ENCODE data around the gene ISG20L2.
"Not testable (repeated sequence)": the region's sequence is repeated elsewhere in the genome, so short reads cannot be mapped to it uniquely, and the experiment has no call there.

Gene ISG20L2

DNA sequence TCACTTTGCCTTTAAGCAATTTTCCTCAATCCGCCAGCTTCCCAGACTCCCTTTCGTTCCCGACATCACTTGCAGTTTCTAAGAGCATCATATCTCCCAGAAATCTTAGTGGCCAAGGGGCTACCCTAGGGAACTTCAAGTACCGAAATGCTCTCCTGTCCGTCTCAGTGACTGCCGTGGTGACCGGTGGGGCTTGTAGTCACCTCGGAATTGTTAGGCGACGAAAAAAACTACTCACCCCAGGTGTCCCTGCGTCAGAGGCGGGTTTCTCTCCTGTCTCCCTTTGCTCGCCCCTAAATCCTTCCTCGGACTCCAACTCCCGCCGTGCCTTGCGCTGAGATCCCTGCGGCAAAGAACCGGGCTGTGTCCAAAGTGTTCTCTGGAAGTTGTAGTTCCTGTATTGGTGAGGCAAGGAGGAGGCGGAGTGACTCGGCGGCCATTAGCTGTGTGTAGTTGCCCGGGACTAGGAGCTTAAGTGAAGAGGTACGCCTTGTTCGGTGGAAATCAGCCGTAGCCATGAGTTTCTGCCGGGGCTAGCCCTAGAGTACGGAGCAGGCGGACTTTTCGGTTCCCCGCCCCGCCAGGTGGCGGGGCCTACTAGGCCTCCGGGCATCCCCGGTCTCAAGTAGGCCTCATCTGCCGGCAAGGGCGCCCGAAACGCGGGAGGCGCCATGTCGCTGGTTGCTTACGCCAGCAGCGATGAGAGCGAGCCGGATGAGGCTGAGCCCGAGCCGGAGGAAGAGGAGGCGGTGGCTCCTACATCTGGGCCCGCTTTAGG lies 38.7 kb upstream of the ISG20L2 start, which contains the start of gene PRCC:
TSS of gene PRCC (plus strand) at position 435 of the 778 bp plus-strand sequence. CDS start at position 672, 237 bp downstream.
- H3K4me1 ChIP-seq (ENCODE audit: control insufficient read depth, insufficient read depth, low read length, poor library complexity, severe bottlenecking): peaks cover 28% of the 10 kb centered on the region
- H3K4me3 ChIP-seq (ENCODE audit: insufficient read depth, low read depth, low read length, poor library complexity, severe bottlenecking): peak within 1 kb of the TSS; percentile 93
- peaks cover 9% of the 10 kb centered on the region for H3K36me3 ChIP-seq (ENCODE audit: control insufficient read depth, insufficient read depth, low read length)
- H3K27ac ChIP-seq (ENCODE audit: insufficient read depth, low read length, poor library complexity, severe bottlenecking): peak within 1 kb of the TSS; percentile 98
- peak; percentile 95 to 98 (median 96) for DNase-seq
- H3K9me3 ChIP-seq (ENCODE audit: control insufficient read depth, low read length): no peaks in the 10 kb centered on the region
- H3K27me3 ChIP-seq (replicated peaks; ENCODE audit: control insufficient read depth, insufficient read depth, low read length, poor library complexity, severe bottlenecking): no peaks in the 10 kb centered on the region

DNA sequence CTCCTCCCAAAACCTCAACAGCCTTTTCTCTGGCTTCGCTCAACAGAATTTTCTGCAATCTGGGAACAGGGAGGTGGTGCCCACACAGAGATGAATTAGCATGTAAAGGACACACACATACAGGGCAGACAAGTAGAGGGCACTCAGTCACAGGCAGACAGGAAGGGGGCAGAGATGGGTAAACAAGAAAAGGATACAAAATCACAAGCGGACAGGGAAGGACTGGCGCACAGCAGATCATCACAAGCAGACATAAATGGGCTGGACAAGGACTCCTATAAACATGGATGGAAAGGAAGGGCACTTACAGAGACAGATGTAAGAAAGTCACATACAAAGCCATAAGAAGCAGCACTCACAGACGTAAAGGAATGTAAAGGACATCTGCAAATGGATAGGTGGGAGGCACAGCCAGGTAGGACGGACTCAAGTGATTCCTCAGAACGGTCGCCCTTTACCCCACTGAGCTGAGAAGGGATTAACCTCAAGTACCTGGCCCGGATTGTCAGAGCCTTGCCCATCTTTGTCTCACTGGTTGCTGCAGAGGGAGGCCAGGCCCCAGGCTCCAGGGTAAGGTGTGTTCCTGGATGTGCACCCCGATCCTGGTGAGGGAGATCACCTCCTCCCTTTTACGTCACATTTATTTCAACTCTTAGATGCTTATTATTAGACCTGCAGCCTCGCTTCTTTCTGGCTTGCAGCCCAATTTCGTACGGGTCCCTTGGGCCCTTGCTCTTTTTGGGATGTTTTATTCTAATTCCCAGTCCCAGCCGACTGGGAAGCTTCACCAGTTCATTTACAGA lies 37.9 kb upstream of the ISG20L2 start:
- Histone ChIP-seq H3K36me3 (ENCODE audit: control insufficient read depth, insufficient read depth, low read length) (peaks cover 9% of the 10 kb centered on the region), H3K27ac (ENCODE audit: insufficient read depth, low read length, poor library complexity, severe bottlenecking) (peak overlapping the region; percentile 98), H3K4me3 (ENCODE audit: insufficient read depth, low read depth, low read length, poor library complexity, severe bottlenecking) (peak overlapping the region; percentile 55), H3K27me3 (replicated peaks; ENCODE audit: control insufficient read depth, insufficient read depth, low read length, poor library complexity, severe bottlenecking) (no peaks in the 10 kb centered on the region), H3K4me1 (ENCODE audit: control insufficient read depth, insufficient read depth, low read length, poor library complexity, severe bottlenecking) (peaks cover 28% of the 10 kb centered on the region), H3K9me3 (ENCODE audit: control insufficient read depth, low read length) (no peaks in the 10 kb centered on the region)
- DNase-seq: no peak

DNA sequence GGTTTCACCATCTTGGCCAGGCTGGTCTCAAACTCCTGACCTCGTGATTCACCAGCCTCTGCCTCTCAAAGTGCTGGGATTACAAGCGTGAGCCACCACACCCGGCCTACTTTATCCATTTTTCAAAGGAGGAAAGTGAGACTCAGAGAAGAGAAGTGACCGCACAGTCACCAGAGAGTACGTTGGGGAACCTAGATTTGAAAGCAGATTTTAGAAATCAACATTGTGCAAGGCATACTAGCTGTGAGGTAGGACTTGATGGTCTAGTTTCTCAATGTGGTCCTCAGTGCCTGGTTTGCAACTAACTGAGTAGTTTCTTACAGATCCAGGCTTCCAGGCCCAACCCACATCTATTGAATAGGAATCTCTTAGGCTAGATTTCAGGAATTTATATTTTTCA lies 37.1 kb upstream of the ISG20L2 start:
- no peak overlapping the region for H3K4me3 ChIP-seq (ENCODE audit: insufficient read depth, low read depth, low read length, poor library complexity, severe bottlenecking)
- no peak overlapping the region for H3K27ac ChIP-seq (ENCODE audit: insufficient read depth, low read length, poor library complexity, severe bottlenecking)
- no peak for DNase-seq

DNA sequence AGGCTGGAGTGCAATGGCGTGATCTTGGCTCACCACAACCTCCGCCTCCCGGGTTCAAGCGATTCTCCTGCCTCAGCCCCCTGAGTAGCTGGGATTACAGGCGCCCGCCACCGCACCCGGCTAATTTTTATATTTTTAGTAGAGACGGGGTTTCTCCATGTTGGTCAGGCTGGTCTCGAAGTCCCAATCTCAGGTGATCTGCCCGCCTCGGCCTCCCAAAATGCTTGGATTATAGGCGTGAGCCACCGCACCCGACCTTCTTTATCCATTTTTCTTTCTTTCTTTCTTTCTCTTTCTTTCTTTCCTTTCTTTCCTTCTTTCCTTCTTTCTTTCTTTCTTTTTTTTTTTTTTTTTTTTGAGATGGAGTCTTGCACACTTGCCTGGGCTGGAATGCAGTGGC lies 36.6 kb upstream of the ISG20L2 start:
- not testable (repeated sequence) for DNase-seq; H3K36me3 ChIP-seq (ENCODE audit: control insufficient read depth, insufficient read depth, low read length); H3K27ac ChIP-seq (ENCODE audit: insufficient read depth, low read length, poor library complexity, severe bottlenecking); H3K27me3 ChIP-seq (replicated peaks; ENCODE audit: control insufficient read depth, insufficient read depth, low read length, poor library complexity, severe bottlenecking); H3K9me3 ChIP-seq (ENCODE audit: control insufficient read depth, low read length); H3K4me3 ChIP-seq (ENCODE audit: insufficient read depth, low read depth, low read length, poor library complexity, severe bottlenecking)
- peaks cover 21% of the 10 kb centered on the region for H3K4me1 ChIP-seq (ENCODE audit: control insufficient read depth, insufficient read depth, low read length, poor library complexity, severe bottlenecking)

More for the DNA sequence above, 37.1 kb upstream of the ISG20L2 start:
- Histone ChIP-seq H3K9me3 (ENCODE audit: control insufficient read depth, low read length) (no peaks in the 10 kb centered on the region), H3K36me3 (ENCODE audit: control insufficient read depth, insufficient read depth, low read length) (peaks cover 3% of the 10 kb centered on the region), H3K27me3 (replicated peaks; ENCODE audit: control insufficient read depth, insufficient read depth, low read length, poor library complexity, severe bottlenecking) (no peaks in the 10 kb centered on the region), H3K4me1 (ENCODE audit: control insufficient read depth, insufficient read depth, low read length, poor library complexity, severe bottlenecking) (peaks cover 24% of the 10 kb centered on the region)

DNA sequence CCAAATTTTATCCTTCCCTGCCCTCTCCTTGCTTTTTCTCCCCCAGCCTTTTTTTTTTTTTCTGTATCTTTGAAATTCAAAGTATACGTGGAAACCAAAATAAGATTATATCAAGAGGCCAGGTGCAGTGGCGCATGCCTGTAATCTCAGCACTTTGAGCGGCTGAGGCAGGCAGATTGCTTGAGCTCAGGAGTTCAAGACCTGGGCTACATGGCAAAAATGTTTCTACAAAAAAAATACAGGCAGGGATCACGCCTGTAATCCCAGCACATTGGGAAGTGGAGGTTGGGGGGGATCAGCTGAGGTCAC lies 32.2 kb upstream of the ISG20L2 start:
- Histone ChIP-seq H3K36me3 (ENCODE audit: control insufficient read depth, insufficient read depth, low read length) (no peaks in the 10 kb centered on the region), H3K4me1 (ENCODE audit: control insufficient read depth, insufficient read depth, low read length, poor library complexity, severe bottlenecking) (no peaks in the 10 kb centered on the region), H3K27ac (ENCODE audit: insufficient read depth, low read length, poor library complexity, severe bottlenecking) (no peak overlapping the region), H3K9me3 (ENCODE audit: control insufficient read depth, low read length) (no peaks in the 10 kb centered on the region), H3K4me3 (ENCODE audit: insufficient read depth, low read depth, low read length, poor library complexity, severe bottlenecking) (no peak overlapping the region), H3K27me3 (replicated peaks; ENCODE audit: control insufficient read depth, insufficient read depth, low read length, poor library complexity, severe bottlenecking) (no peaks in the 10 kb centered on the region)
- DNase-seq: no peak

DNA sequence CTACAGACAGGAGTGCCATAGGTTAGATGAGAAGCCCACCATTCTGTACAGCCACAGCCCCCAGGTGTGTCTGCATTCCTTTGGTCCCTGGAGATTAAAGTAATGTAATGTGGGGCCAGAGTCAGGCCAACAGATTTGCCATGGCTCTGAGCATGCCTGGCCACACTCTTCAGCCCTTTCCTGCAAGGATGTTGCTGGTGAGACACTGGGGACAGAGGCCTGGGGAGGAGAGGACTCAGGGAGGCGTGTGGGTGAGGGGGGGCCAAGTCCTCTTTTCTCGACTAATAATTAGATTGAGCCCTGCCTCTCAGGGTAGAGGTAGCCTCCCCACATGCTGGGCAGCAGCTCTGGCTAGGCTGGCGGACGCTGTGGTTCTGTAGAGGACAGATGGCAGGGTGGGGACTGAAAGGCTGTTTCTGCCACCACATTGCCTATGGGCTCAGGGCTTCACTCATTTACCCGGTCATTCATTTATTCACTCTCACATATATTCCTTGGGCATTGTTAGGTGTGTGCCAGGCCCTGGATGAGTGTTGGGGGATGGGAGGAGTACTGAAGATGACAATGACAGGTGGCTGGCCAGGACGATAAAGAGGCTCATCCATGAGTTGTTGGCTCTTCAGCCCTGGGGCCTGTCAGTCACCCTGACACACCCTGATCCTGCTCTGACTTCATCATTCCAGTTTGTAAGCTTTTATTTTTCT lies 31.7 kb upstream of the ISG20L2 start:
- DNase-seq: no peak
- H3K27me3 ChIP-seq (replicated peaks; ENCODE audit: control insufficient read depth, insufficient read depth, low read length, poor library complexity, severe bottlenecking): no peaks in the 10 kb centered on the region

DNA sequence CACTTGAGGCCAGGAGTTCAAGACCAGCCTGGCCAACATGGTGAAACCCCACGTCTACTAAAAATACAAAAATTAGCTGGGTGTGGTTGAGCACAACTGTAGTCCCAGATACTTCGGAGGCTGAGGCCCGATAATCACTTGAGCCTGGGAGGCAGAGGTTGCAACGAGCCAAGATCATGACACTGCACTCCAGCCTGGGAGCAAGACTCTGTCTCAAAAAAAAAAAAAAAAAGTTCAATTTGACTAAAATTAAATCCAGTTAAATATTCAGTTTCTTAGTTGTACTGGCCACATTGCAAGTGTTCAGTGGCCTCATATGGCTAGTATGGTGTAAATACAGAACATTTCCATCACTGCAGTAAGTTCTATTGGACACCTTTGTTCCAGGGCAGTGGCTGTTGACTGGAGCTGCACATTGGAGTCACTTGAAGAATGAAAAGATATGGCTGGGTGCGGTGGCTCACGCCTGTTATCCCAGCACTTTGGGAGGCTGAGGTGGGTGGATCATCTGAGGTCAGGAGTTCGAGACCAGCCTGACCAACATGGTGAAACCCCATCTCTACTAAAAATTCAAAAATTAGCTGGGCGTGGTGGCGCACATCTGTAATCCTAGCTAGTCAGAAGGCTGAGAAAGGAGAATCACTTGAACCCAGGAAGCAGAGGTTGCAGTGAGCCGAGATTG lies 29.1 kb upstream of the ISG20L2 start:
- H3K4me1 ChIP-seq (ENCODE audit: control insufficient read depth, insufficient read depth, low read length, poor library complexity, severe bottlenecking); H3K9me3 ChIP-seq (ENCODE audit: control insufficient read depth, low read length); H3K27me3 ChIP-seq (replicated peaks; ENCODE audit: control insufficient read depth, insufficient read depth, low read length, poor library complexity, severe bottlenecking); DNase-seq; H3K4me3 ChIP-seq (ENCODE audit: insufficient read depth, low read depth, low read length, poor library complexity, severe bottlenecking); H3K27ac ChIP-seq (ENCODE audit: insufficient read depth, low read length, poor library complexity, severe bottlenecking); H3K36me3 ChIP-seq (ENCODE audit: control insufficient read depth, insufficient read depth, low read length): not testable (repeated sequence)

More for the DNA sequence above, 31.7 kb upstream of the ISG20L2 start:
- no peaks in the 10 kb centered on the region for H3K4me1 ChIP-seq (ENCODE audit: control insufficient read depth, insufficient read depth, low read length, poor library complexity, severe bottlenecking)
- H3K9me3 ChIP-seq (ENCODE audit: control insufficient read depth, low read length): no peaks in the 10 kb centered on the region
- H3K4me3 ChIP-seq (ENCODE audit: insufficient read depth, low read depth, low read length, poor library complexity, severe bottlenecking): no peak overlapping the region
- H3K36me3 ChIP-seq (ENCODE audit: control insufficient read depth, insufficient read depth, low read length): no peaks in the 10 kb centered on the region
- no peak overlapping the region for H3K27ac ChIP-seq (ENCODE audit: insufficient read depth, low read length, poor library complexity, severe bottlenecking)

DNA sequence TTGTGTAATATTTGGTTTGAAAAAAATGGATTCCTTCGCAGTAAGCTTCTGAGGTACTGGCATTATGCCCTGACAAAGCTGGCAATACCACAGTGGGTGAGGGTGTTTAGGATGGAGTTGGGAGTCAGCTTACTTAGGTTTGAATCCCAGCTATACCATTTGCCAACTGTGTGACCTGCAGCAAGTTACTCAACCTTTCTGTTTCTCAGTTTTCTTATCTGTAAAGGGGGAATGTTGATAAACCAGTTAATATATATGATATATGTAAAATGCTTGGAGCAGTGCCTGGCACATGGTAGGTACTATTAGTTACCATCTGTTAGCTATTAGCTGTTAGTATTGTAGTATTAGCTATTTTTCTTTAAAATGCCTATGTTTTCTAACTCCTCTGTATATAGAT lies 27.8 kb upstream of the ISG20L2 start:
- Histone ChIP-seq H3K4me3 (ENCODE audit: insufficient read depth, low read depth, low read length, poor library complexity, severe bottlenecking) (no peak overlapping the region), H3K4me1 (ENCODE audit: control insufficient read depth, insufficient read depth, low read length, poor library complexity, severe bottlenecking) (peaks cover 11% of the 10 kb centered on the region), H3K27me3 (replicated peaks; ENCODE audit: control insufficient read depth, insufficient read depth, low read length, poor library complexity, severe bottlenecking) (no peaks in the 10 kb centered on the region), H3K27ac (ENCODE audit: insufficient read depth, low read length, poor library complexity, severe bottlenecking) (no peak overlapping the region), H3K9me3 (ENCODE audit: control insufficient read depth, low read length) (no peaks in the 10 kb centered on the region), H3K36me3 (ENCODE audit: control insufficient read depth, insufficient read depth, low read length) (no peaks in the 10 kb centered on the region)
- no peak for DNase-seq

DNA sequence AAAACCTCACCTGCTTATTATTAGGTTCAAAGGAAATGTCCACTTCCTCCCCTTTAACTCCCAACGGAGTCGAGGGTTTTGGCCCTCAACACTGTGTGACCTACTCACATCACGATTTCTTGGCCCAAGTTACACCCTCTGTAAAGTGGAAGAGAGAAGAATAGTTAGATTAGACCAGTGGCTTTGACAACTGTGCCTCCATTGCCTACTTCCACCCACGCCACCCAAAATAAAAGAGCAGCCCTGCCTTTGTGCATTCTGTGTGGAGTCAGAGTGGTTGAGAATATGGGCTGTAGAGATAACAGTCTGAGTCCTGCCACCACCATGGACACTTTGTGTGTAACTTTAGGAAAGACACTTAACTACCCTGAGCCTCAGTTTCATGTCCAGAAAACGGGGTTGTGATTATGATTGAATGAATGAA lies 27.0 kb upstream of the ISG20L2 start:
- no peak overlapping the region for H3K27ac ChIP-seq (ENCODE audit: insufficient read depth, low read length, poor library complexity, severe bottlenecking)
- H3K4me3 ChIP-seq (ENCODE audit: insufficient read depth, low read depth, low read length, poor library complexity, severe bottlenecking): no peak overlapping the region
- H3K9me3 ChIP-seq (ENCODE audit: control insufficient read depth, low read length): no peaks in the 10 kb centered on the region
- peaks cover 11% of the 10 kb centered on the region for H3K4me1 ChIP-seq (ENCODE audit: control insufficient read depth, insufficient read depth, low read length, poor library complexity, severe bottlenecking)
- no peaks in the 10 kb centered on the region for H3K36me3 ChIP-seq (ENCODE audit: control insufficient read depth, insufficient read depth, low read length)
- no peaks in the 10 kb centered on the region for H3K27me3 ChIP-seq (replicated peaks; ENCODE audit: control insufficient read depth, insufficient read depth, low read length, poor library complexity, severe bottlenecking)
- no peak for DNase-seq

Data from effector memory CD4-positive, alpha-beta T cell (primary cell).